Naive B cell (primary cell): ENCODE measurements around the gene MED19. TPM values are rescaled to one million over a fixed set of nuclear protein-coding genes. Genes with fewer than 3 reads are reported as not detected.
A peak's percentile ranks its signal among the peaks of the same experiment; 100 is the strongest.
"Not testable (repeated sequence)": the region's sequence is repeated elsewhere in the genome, so short reads cannot be mapped to it uniquely, and the experiment has no call there.

Experiments
- ATAC-seq, 2 donors: fragments of 150-1000 bp; cut with Tn5 transposase; 2 replicates each; pipeline ENCODE4 v1.10.0; 2021; ENCODE audit warnings: low read depth in 2 of 2, mild to moderate bottlenecking in 2 of 2, moderate library complexity in 2 of 2
- DNase-seq: peaks from one replicate; pipeline ENCODE4 v3.0.0; 2022
- H3K27ac Mint-ChIP-seq, 6 donors: one replicate each; pipeline ENCODE4 v1.8.0; 2020 to 2022; ENCODE audit warnings: mild to moderate bottlenecking in 6 of 6, mixed read lengths in 6 of 6, moderate library complexity in 5 of 6, inconsistent platforms in 2 of 6
- H3K27me3 Mint-ChIP-seq, 3 donors: one replicate each; pipeline ENCODE4 v1.8.0; 2021 to 2022; ENCODE audit warnings: mixed read lengths in 3 of 3, mild to moderate bottlenecking in 1 of 3
- H3K36me3 Mint-ChIP-seq, 2 donors: one replicate each; pipeline ENCODE4 v1.8.0; 2020 to 2022; ENCODE audit warnings: mixed read lengths in 2 of 2, inconsistent platforms in 1 of 2, mild to moderate bottlenecking in 1 of 2
- H3K4me1 Mint-ChIP-seq, 3 donors: one replicate each; pipeline ENCODE4 v1.8.0; 2020 to 2022; ENCODE audit warnings: mixed read lengths in 3 of 3, inconsistent platforms in 1 of 3, mild to moderate bottlenecking in 1 of 3, moderate library complexity in 1 of 3
- H3K4me3 Mint-ChIP-seq, 8 donors: one replicate each; pipeline ENCODE4 v1.8.0; 2020 to 2022; ENCODE audit warnings: mild to moderate bottlenecking in 8 of 8, mixed read lengths in 8 of 8, moderate library complexity in 8 of 8, inconsistent platforms in 2 of 8
- H3K9me3 Mint-ChIP-seq, 7 donors: one replicate each; pipeline ENCODE4 v1.8.0; 2020 to 2022; ENCODE audit warnings: mixed read lengths in 7 of 7, mild to moderate bottlenecking in 5 of 7, inconsistent platforms in 2 of 7, moderate library complexity in 1 of 7
- polyA plus RNA-seq, 6 donors: library from polyadenylated mRNA; unstranded; fragments of 300-500 nt; fragmentation: Illumina TruSeq; gene quantifications; one replicate each; pipeline ENCODE4 v1.2.3, GENCODE V29; 2021; ENCODE audit warnings: low read depth in 6 of 6

Gene MED19
- polyA plus RNA-seq, 6 donors from 2014 or later, result 17.6 to 24.3 (median 21.7) TPM

- Mint-ChIP-seq H3K4me3 (no peak overlapping the region), H3K36me3 (no peaks in the 10 kb centered on the region), H3K27ac (peak overlapping the region in 1 of 6 donors; percentile 42), H3K27me3 (no peaks in the 10 kb centered on the region), H3K4me1 (peaks cover 3 to 13% (median 9%) of the 10 kb centered on the region in 3 donors), H3K9me3 (no peaks in the 10 kb centered on the region)
- DNase-seq, result no peak
- ATAC-seq, result peak in 1 of 2 donors; percentile 60
Observed at GRCh38 chr11:57729479-57729878, 17.5 kb upstream of the MED19 start.

- Mint-ChIP-seq H3K4me1 (peaks cover 0 to 12% (median 9%) of the 10 kb centered on the region in 3 donors), H3K9me3 (no peaks in the 10 kb centered on the region), H3K4me3 (no peak overlapping the region), H3K36me3 (no peaks in the 10 kb centered on the region), H3K27ac (peak overlapping the region in 1 of 6 donors; percentile 43), H3K27me3 (no peaks in the 10 kb centered on the region)
- no peak for DNase-seq
- no peak for ATAC-seq
Observed at GRCh38 chr11:57728829-57729228, 16.8 kb upstream of the MED19 start.

GRCh38 chr11:57727185-57727584 is 15.2 kb upstream of the MED19 start:
- peaks cover 0 to 10% (median 9%) of the 10 kb centered on the region in 3 donors for H3K4me1 Mint-ChIP-seq
- H3K36me3 Mint-ChIP-seq, result no peaks in the 10 kb centered on the region
- no peak for ATAC-seq
- no peaks in the 10 kb centered on the region for H3K27me3 Mint-ChIP-seq
- DNase-seq, result no peak
- H3K27ac Mint-ChIP-seq, result no peak overlapping the region
- no peak overlapping the region for H3K4me3 Mint-ChIP-seq
- no peaks in the 10 kb centered on the region for H3K9me3 Mint-ChIP-seq

DNA sequence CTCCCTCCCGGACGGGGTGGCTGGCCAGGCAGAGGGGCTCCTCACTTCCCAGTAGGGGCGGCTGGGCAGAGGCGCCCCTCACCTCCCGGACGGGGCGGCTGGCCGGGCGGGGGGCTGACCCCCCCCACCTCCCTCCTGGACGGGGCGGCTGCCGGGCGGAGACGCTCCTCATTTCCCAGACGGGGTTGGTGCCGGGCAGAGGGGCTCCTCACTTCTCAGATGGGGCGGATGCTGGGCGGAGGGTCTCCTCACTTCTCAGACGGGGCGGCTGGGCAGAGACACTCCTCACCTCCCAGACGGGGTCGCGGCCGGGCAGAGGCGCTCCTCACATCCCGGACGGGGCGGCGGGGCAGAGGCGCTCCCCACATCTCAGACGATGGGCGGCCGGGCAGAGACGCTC is 4.7 kb upstream of the MED19 start:
- H3K36me3 Mint-ChIP-seq, H3K27ac Mint-ChIP-seq, H3K27me3 Mint-ChIP-seq: not testable (repeated sequence)

DNA sequence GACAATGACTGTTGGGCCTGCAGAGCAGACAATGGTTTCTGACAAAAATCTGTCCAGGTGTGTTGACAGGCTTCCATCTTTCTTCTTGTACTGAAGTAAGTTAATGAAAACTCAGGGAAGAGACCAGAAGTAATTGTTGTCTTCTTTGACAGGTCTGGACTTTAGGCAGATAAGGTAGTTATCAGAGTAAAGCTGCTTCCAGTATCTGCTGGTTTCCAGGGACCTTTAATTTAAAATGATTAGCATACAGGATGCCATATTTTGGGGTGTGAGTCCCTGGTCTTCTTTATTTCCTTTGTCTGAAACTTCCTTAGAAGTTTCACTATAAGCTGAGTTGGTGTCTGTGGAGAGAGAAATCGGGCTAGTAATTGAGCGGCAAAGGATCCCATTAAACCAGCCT is 1.8 kb upstream of the MED19 start:
- Mint-ChIP-seq H3K9me3 (no peaks in the 10 kb centered on the region), H3K4me3 (peak overlapping the region; percentile 88 to 99 (median 97)), H3K27ac (peak overlapping the region in 3 of 6 donors; percentile 36 to 48 (median 44)), H3K27me3 (no peaks in the 10 kb centered on the region), H3K36me3 (no peaks in the 10 kb centered on the region), H3K4me1 (peaks cover 21 to 58% (median 29%) of the 10 kb centered on the region in 3 donors)
- DNase-seq, result no peak
- no peak for ATAC-seq

More for the DNA sequence above, 4.7 kb upstream of the MED19 start:
- not testable (repeated sequence) for H3K4me3 Mint-ChIP-seq, DNase-seq, H3K9me3 Mint-ChIP-seq, ATAC-seq
- peaks cover 15 to 41% (median 23%) of the 10 kb centered on the region in 3 donors for H3K4me1 Mint-ChIP-seq

- Mint-ChIP-seq H3K27me3 (no peaks in the 10 kb centered on the region), H3K4me1 (peaks cover 27 to 50% (median 31%) of the 10 kb centered on the region in 3 donors), H3K36me3 (no peaks in the 10 kb centered on the region), H3K27ac (peak within 1 kb of the TSS; percentile 91 to 99 (median 98)), H3K9me3 (no peaks in the 10 kb centered on the region), H3K4me3 (peak within 1 kb of the TSS; percentile 88 to 99 (median 97))
- peak; percentile 91 for DNase-seq
- ATAC-seq, result peak; percentile 86 to 89
Observed at GRCh38 chr11:57712256-57713150, 488 bp upstream of the MED19 start, which contains the start of gene TMX2. TSS of gene TMX2 (plus strand) at chr11:57712593. CDS start at chr11:57712619, 26 bp downstream.

GRCh38 chr11:57709802-57710367 is 2.1 kb downstream of the MED19 start:
- H3K4me1 Mint-ChIP-seq, result peaks cover 27 to 49% (median 31%) of the 10 kb centered on the region in 3 donors
- H3K36me3 Mint-ChIP-seq, result no peaks in the 10 kb centered on the region
- peak overlapping the region in 4 of 8 donors; percentile 51 to 99 (median 80) for H3K4me3 Mint-ChIP-seq
- no peak for DNase-seq
- H3K9me3 Mint-ChIP-seq, result no peaks in the 10 kb centered on the region
- peak overlapping the region in 1 of 6 donors; percentile 29 for H3K27ac Mint-ChIP-seq
- ATAC-seq, result no peak
- H3K27me3 Mint-ChIP-seq, result no peaks in the 10 kb centered on the region

DNA sequence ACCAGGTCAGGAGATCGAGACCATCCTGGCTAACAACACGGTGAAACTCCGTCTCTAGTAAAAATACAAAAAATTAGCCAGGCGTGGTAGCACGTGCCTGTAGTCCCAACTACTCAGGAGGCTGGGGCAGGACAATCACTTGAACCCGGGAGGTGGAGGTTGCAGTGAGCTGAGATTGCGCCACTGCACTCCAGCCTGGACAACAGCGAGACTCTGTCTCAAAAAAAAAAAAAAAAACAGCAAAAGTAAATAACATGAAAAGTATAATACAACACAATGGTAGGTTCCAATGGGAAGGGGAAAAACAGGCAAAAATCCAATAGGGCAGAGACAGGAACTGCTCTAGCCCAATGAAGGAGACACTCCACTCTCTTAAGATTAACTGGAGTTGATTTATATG is 6.6 kb downstream of the MED19 start:
- H3K4me1 Mint-ChIP-seq, ATAC-seq, DNase-seq, H3K9me3 Mint-ChIP-seq, H3K27me3 Mint-ChIP-seq: not testable (repeated sequence)
- peak overlapping the region in 1 of 6 donors; percentile 69 for H3K27ac Mint-ChIP-seq
- H3K4me3 Mint-ChIP-seq, result peak overlapping the region in 1 of 8 donors; percentile 21
- peaks cover 10 to 11% of the 10 kb centered on the region in 2 donors for H3K36me3 Mint-ChIP-seq

GRCh38 chr11:57704932-57705331 is 7.1 kb downstream of the MED19 start:
- H3K27ac Mint-ChIP-seq, result peak overlapping the region in 2 of 6 donors; percentile 44 to 53
- no peaks in the 10 kb centered on the region for H3K9me3 Mint-ChIP-seq
- H3K4me1 Mint-ChIP-seq, result peaks cover 6 to 9% (median 7%) of the 10 kb centered on the region in 3 donors
- DNase-seq, result no peak
- no peak for ATAC-seq
- H3K4me3 Mint-ChIP-seq, result no peak overlapping the region
- no peaks in the 10 kb centered on the region for H3K27me3 Mint-ChIP-seq
- H3K36me3 Mint-ChIP-seq, result peaks cover 10 to 11% of the 10 kb centered on the region in 2 donors

- Mint-ChIP-seq H3K4me3 (no peak overlapping the region), H3K9me3 (no peaks in the 10 kb centered on the region), H3K4me1 (peaks cover 2 to 4% (median 3%) of the 10 kb centered on the region in 3 donors), H3K27ac (peak overlapping the region in 1 of 6 donors; percentile 53), H3K27me3 (no peaks in the 10 kb centered on the region), H3K36me3 (peaks cover 15 to 20% of the 10 kb centered on the region in 2 donors)
- DNase-seq (no peak), ATAC-seq (no peak)
Observed at GRCh38 chr11:57703341-57703740, 8.7 kb downstream of the MED19 start.

DNA sequence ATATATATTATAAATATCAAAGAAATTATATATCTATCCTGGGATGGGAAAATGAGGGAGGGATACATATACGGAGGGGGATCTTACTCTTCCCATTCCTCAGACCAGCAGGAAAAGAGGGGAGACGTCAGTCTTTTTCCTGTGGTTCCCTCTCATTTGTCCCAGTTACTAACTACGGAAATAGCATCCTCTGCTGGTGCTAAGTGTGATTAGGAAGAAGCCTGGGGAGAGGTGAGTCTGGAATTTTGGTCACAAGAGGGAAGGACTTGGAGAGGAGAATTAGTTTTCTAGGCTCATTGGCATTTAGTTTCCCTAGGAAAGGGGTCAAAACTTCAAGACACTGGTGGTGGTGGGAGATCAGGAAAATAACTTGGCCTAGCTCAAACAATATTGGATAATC is 11.6 kb downstream of the MED19 start:
- Mint-ChIP-seq H3K4me3 (no peak overlapping the region), H3K36me3 (peaks cover 23 to 30% of the 10 kb centered on the region in 2 donors)
- no peak for ATAC-seq

DNA sequence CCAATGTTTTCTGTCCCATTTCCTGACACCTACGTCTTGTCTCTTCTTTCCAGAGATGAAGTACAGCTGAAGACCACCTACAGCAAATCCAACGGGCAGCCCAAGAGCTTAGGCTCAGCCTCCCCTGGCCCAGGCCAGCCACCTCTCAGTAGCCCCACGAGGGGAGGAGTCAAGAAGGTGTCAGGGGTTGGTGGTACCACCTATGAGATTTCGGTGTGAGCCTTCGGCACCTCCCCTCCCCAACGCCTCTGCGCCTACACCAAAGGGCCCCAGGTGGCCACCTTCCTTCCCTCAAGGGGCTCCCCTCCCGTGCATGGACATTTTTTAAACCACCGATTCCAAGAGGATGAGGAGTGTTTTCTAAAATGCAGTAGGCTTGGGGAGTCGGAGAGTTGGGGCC is 12.2 kb downstream of the MED19 start:
- no peaks in the 10 kb centered on the region for H3K27me3 Mint-ChIP-seq
- DNase-seq (no peak), ATAC-seq (no peak)
- H3K9me3 Mint-ChIP-seq, result no peaks in the 10 kb centered on the region
- H3K27ac Mint-ChIP-seq, result peak overlapping the region in 2 of 6 donors; percentile 21 to 88
- no peaks in the 10 kb centered on the region for H3K4me1 Mint-ChIP-seq
- H3K36me3 Mint-ChIP-seq, result peaks cover 23 to 30% of the 10 kb centered on the region in 2 donors
- H3K4me3 Mint-ChIP-seq, result peak overlapping the region in 1 of 8 donors; percentile 27

More for the DNA sequence above, 11.6 kb downstream of the MED19 start:
- Mint-ChIP-seq H3K4me1 (no peaks in the 10 kb centered on the region), H3K27ac (peak overlapping the region in 1 of 6 donors; percentile 49), H3K9me3 (no peaks in the 10 kb centered on the region), H3K27me3 (no peaks in the 10 kb centered on the region)
- DNase-seq, result no peak

- no peak for ATAC-seq
- no peaks in the 10 kb centered on the region for H3K4me1 Mint-ChIP-seq
- no peaks in the 10 kb centered on the region for H3K9me3 Mint-ChIP-seq
- no peak for DNase-seq
- no peaks in the 10 kb centered on the region for H3K27me3 Mint-ChIP-seq
- H3K36me3 Mint-ChIP-seq, result peaks cover 18 to 24% of the 10 kb centered on the region in 2 donors
- peak overlapping the region in 1 of 6 donors; percentile 50 for H3K27ac Mint-ChIP-seq
- no peak overlapping the region for H3K4me3 Mint-ChIP-seq
Observed at GRCh38 chr11:57698843-57699365, 13.1 kb downstream of the MED19 start.
